Fibroblast of skin of left biceps (primary cell): ENCODE results near the gene UBN1.

Source experiments
- DNase-seq, 2 experiments: peaks; one replicate each; pipeline ENCODE4 v3.0.0-alpha.2; 2013; ENCODE audit warnings: low read depth in 2 of 2

The UBN1 gene

DNA sequence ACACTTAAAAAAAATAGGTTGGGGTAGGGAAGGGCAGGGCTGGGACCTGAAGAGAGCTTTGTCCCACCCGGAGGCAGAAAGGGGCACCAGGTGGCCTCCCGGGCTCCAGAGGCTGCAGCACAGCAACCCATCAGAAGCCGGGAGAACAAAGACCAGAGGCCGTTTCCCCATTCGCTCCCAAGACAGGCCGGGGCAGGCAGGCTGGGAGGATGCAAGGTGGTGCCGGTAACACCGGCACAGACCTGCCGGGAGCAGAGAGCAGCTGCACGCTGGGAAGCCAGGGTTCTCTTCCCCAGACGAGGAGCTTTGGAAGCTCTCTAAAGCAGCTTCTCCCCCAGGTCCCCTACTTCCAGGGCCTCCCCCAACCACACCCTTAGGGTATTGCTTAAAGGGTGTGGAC is 84.1 kb downstream of the UBN1 start:
- no peak for DNase-seq
